Neural cell (in vitro differentiated cells): ENCODE data around the gene QPRT. TPM values are rescaled to one million over a fixed set of nuclear protein-coding genes. Genes with fewer than 3 reads are reported as not detected.

Experiments used
- H2AFZ ChIP-seq: fragments of 200-600, 300-800 bp; sonication (generic), shearing (Covaris generic); 2 replicates; pipeline ENCODE4 v1.6.0; 2014; ENCODE audit warnings: low read depth, mild to moderate bottlenecking, antibody characterized with exemption, low read length, moderate library complexity
- H3F3A ChIP-seq: fragments of 200-600 bp; shearing (Covaris generic); 2 replicates; pipeline ENCODE4 v1.6.1; 2016; ENCODE audit warnings: mild to moderate bottlenecking, moderate library complexity, mixed read lengths, antibody characterized with exemption, low read length; ENCODE audit not compliant: insufficient read depth, poor library complexity, severe bottlenecking
- H3K27ac ChIP-seq: fragments of 200-600, 300-800 bp; sonication (generic), shearing (Covaris generic); 2 replicates; pipeline ENCODE4 v1.5.1; 2014; ENCODE audit warnings: mild to moderate bottlenecking, low read length, moderate library complexity
- H3K27me3 ChIP-seq: fragments of 300-800, 200-600 bp; sonication (generic), shearing (Covaris generic); 2 replicates; pipeline ENCODE4 v1.6.0; 2014; ENCODE audit warnings: mild to moderate bottlenecking, low read depth, low read length, moderate library complexity; ENCODE audit not compliant: insufficient read depth
- H3K36me3 ChIP-seq: fragments of 300-800, 200-600 bp; sonication (generic), shearing (Covaris generic); 2 replicates; pipeline ENCODE4 v1.5.1; 2014; ENCODE audit warnings: mild to moderate bottlenecking, antibody characterized with exemption, low read length, moderate library complexity; ENCODE audit not compliant: insufficient read depth
- H3K4me2 ChIP-seq: fragments of 300-800, 200-600 bp; sonication (generic), shearing (Covaris generic); 2 replicates; pipeline ENCODE4 v1.6.0; 2014; ENCODE audit warnings: mild to moderate bottlenecking, low read length
- H3K4me3 ChIP-seq: fragments of 300-800, 200-600 bp; sonication (generic), shearing (Covaris generic); 2 replicates; pipeline ENCODE4 v1.5.1; 2014; ENCODE audit warnings: mild to moderate bottlenecking, low read length, moderate library complexity
- H3K79me2 ChIP-seq: fragments of 200-600 bp; shearing (Covaris generic); replicated peaks from 2 replicates; pipeline ENCODE4 v1.6.0; 2014; ENCODE audit warnings: mild to moderate bottlenecking, low read length, moderate library complexity; ENCODE audit not compliant: insufficient read depth
- H3K9ac ChIP-seq: fragments of 300-800, 200-600 bp; sonication (generic), shearing (Covaris generic); 2 replicates; pipeline ENCODE4 v1.6.1; 2016; ENCODE audit warnings: mild to moderate bottlenecking, low read length, mixed read lengths
- H3K9me2 ChIP-seq: fragments of 200-600 bp; shearing (Covaris generic); 2 replicates; pipeline ENCODE4 v1.6.1; 2016; ENCODE audit warnings: mild to moderate bottlenecking, low read length, mixed read lengths; ENCODE audit not compliant: insufficient read depth
- H3K9me3 ChIP-seq: fragments of 200-600, 300-800 bp; sonication (generic), shearing (Covaris generic); 2 replicates; pipeline ENCODE4 v1.6.1; 2016; ENCODE audit warnings: mild to moderate bottlenecking, mixed run types, low read length, moderate library complexity, mixed read lengths
- H4K20me1 ChIP-seq: fragments of 200-600 bp; shearing (Covaris generic); 2 replicates; pipeline ENCODE4 v1.6.1; 2016; ENCODE audit warnings: mild to moderate bottlenecking, mixed run types; ENCODE audit not compliant: insufficient read depth
- EP300 ChIP-seq: fragments of 450-650 bp; conservative IDR thresholded peaks from 2 replicates; pipeline ENCODE4 v1.6.1; 2014; ENCODE audit warnings: antibody characterized with exemption, mild to moderate bottlenecking, moderate library complexity; ENCODE audit not compliant: poor library complexity, severe bottlenecking
- EZH2 ChIP-seq: fragments of 200-600, 300-800 bp; shearing (Covaris generic), sonication (generic); IDR thresholded peaks from 2 replicates; pipeline ENCODE4 v1.6.1; 2014; ENCODE audit warnings: antibody characterized with exemption, low read length, borderline replicate concordance, mild to moderate bottlenecking; ENCODE audit not compliant: insufficient read depth, poor library complexity, severe bottlenecking
- MXI1 ChIP-seq: fragments of 450-650 bp; conservative IDR thresholded peaks from 2 replicates; pipeline ENCODE4 v1.6.1; 2014; ENCODE audit warnings: antibody characterized with exemption, mild to moderate bottlenecking; ENCODE audit not compliant: poor library complexity, severe bottlenecking
- POLR2AphosphoS5 ChIP-seq: IDR thresholded peaks from 2 replicates; pipeline ENCODE4 v1.6.1; 2012
- RAD21 ChIP-seq: fragments of 450-650 bp; conservative IDR thresholded peaks from 2 replicates; pipeline ENCODE4 v1.6.1; 2014; ENCODE audit warnings: antibody characterized with exemption, mild to moderate bottlenecking, moderate library complexity
- SMC3 ChIP-seq: fragments of 450-650 bp; conservative IDR thresholded peaks from 2 replicates; pipeline ENCODE4 v1.6.1; 2014; ENCODE audit warnings: antibody characterized with exemption, mild to moderate bottlenecking, moderate library complexity; ENCODE audit not compliant: poor library complexity
- TAF1 ChIP-seq: IDR thresholded peaks from 2 replicates; pipeline ENCODE4 v1.6.1; 2012; ENCODE audit warnings: low read depth
- polyA plus RNA-seq: library from polyadenylated mRNA; depleted of rRNA; stranded (reverse); fragments of >200 nt; gene quantifications from 2 replicates; pipeline ENCODE4 v1.2.3, GENCODE V29; 2014
- TF ChIP-seq, protein P1 (sequence below): fragments of 450-650 bp; IDR thresholded peaks from 2 replicates; pipeline ENCODE4 v1.5.1; 2014; ENCODE audit warnings: antibody characterized with exemption, mild to moderate bottlenecking, moderate library complexity; ENCODE audit not compliant: poor library complexity, severe bottlenecking
- TF ChIP-seq, protein P2 (sequence below): IDR thresholded peaks from 2 replicates; pipeline ENCODE4 v1.6.1; 2012; ENCODE audit warnings: borderline replicate concordance

Gene QPRT
- polyA plus RNA-seq, 1 donor from 2014 or later = 2.7 TPM

GRCh38 chr16:29644338-29644857 lies 34.6 kb upstream of the QPRT start:
- no peaks in the 10 kb centered on the region for H4K20me1 ChIP-seq
- no peaks in the 10 kb centered on the region for H3K79me2 ChIP-seq
- no peak overlapping the region for H3K9ac ChIP-seq
- H2AFZ ChIP-seq = no peak overlapping the region
- H3K4me3 ChIP-seq = no peak overlapping the region
- no peak overlapping the region for H3K27ac ChIP-seq
- no peaks in the 10 kb centered on the region for H3K9me2 ChIP-seq
- no peaks in the 10 kb centered on the region for H3K9me3 ChIP-seq
- H3K4me2 ChIP-seq = no peak overlapping the region
- no peak for TF ChIP-seq TAF1
- TF ChIP-seq, protein P1, sequence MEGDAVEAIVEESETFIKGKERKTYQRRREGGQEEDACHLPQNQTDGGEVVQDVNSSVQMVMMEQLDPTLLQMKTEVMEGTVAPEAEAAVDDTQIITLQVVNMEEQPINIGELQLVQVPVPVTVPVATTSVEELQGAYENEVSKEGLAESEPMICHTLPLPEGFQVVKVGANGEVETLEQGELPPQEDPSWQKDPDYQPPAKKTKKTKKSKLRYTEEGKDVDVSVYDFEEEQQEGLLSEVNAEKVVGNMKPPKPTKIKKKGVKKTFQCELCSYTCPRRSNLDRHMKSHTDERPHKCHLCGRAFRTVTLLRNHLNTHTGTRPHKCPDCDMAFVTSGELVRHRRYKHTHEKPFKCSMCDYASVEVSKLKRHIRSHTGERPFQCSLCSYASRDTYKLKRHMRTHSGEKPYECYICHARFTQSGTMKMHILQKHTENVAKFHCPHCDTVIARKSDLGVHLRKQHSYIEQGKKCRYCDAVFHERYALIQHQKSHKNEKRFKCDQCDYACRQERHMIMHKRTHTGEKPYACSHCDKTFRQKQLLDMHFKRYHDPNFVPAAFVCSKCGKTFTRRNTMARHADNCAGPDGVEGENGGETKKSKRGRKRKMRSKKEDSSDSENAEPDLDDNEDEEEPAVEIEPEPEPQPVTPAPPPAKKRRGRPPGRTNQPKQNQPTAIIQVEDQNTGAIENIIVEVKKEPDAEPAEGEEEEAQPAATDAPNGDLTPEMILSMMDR = no peak
- TF ChIP-seq SMC3 = no peak
- TF ChIP-seq EP300 = no peak
- TF ChIP-seq POLR2AphosphoS5 = no peak
- TF ChIP-seq, protein P2, sequence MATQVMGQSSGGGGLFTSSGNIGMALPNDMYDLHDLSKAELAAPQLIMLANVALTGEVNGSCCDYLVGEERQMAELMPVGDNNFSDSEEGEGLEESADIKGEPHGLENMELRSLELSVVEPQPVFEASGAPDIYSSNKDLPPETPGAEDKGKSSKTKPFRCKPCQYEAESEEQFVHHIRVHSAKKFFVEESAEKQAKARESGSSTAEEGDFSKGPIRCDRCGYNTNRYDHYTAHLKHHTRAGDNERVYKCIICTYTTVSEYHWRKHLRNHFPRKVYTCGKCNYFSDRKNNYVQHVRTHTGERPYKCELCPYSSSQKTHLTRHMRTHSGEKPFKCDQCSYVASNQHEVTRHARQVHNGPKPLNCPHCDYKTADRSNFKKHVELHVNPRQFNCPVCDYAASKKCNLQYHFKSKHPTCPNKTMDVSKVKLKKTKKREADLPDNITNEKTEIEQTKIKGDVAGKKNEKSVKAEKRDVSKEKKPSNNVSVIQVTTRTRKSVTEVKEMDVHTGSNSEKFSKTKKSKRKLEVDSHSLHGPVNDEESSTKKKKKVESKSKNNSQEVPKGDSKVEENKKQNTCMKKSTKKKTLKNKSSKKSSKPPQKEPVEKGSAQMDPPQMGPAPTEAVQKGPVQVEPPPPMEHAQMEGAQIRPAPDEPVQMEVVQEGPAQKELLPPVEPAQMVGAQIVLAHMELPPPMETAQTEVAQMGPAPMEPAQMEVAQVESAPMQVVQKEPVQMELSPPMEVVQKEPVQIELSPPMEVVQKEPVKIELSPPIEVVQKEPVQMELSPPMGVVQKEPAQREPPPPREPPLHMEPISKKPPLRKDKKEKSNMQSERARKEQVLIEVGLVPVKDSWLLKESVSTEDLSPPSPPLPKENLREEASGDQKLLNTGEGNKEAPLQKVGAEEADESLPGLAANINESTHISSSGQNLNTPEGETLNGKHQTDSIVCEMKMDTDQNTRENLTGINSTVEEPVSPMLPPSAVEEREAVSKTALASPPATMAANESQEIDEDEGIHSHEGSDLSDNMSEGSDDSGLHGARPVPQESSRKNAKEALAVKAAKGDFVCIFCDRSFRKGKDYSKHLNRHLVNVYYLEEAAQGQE = no peak
- TF ChIP-seq EZH2 = no peak
- no peak for TF ChIP-seq RAD21
- no peak for TF ChIP-seq MXI1
- H3K36me3 ChIP-seq = no peaks in the 10 kb centered on the region
- no peaks in the 10 kb centered on the region for H3K27me3 ChIP-seq
- H3F3A ChIP-seq = no peaks in the 10 kb centered on the region

GRCh38 chr16:29644973-29645693 lies 33.8 kb upstream of the QPRT start:
- no peaks in the 10 kb centered on the region for H3K79me2 ChIP-seq
- no peak overlapping the region for H3K9ac ChIP-seq
- no peak overlapping the region for H3K4me2 ChIP-seq
- no peaks in the 10 kb centered on the region for H3K36me3 ChIP-seq
- H4K20me1 ChIP-seq = no peaks in the 10 kb centered on the region
- no peaks in the 10 kb centered on the region for H3F3A ChIP-seq
- H2AFZ ChIP-seq = no peak overlapping the region
- no peaks in the 10 kb centered on the region for H3K9me3 ChIP-seq
- no peak overlapping the region for H3K27ac ChIP-seq
- no peak for TF ChIP-seq EZH2
- H3K9me2 ChIP-seq = no peaks in the 10 kb centered on the region
- H3K27me3 ChIP-seq = no peaks in the 10 kb centered on the region
- no peak overlapping the region for H3K4me3 ChIP-seq
